Testis (tissue), 2 donors: ENCODE data around the gene ITPR2.

Experiments used
- POLR2A ChIP-seq: fragments of 450-650 bp; IDR thresholded peaks from one replicate; pipeline ENCODE4 v1.6.1; 2017; ENCODE audit warnings: antibody characterized with exemption, mild to moderate bottlenecking, moderate library complexity
- TF ChIP-seq, protein P1 (sequence below), 3 experiments: fragments of 450-650 bp in 2 of 3; fragments of 200-600 bp in 1 of 3; sonication (generic) in 1 of 3; IDR thresholded peaks; one replicate each; pipeline ENCODE4 v1.5.1; 2016 to 2019; ENCODE audit warnings: antibody characterized with exemption in 3 of 3, mild to moderate bottlenecking in 2 of 3, moderate library complexity in 1 of 3

DNA sequence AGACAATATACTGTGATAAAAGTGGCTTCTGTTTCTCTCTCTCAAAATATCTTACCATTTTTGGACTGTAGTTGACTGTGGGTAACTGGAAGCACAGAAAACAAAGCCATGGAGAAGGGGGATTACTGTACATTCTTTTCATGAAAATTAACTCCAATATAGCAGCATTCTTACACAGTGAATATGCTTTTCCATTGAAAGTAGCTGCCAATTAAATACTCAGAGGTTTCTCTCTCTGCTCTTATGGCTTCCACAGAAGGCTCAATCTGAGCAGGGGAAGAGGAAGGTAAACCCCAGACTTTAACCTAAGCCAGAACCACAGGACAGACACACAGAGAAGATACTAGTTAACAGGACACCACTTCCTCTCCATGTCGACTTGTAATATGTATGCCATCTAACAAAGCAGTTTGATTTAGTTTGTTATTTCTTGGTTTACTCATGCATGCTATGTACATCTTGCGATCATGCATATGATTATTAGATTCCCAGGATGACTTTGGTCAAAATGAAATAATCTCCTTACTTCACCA lies 487.5 kb downstream of the ITPR2 start:
- TF ChIP-seq, protein P1, sequence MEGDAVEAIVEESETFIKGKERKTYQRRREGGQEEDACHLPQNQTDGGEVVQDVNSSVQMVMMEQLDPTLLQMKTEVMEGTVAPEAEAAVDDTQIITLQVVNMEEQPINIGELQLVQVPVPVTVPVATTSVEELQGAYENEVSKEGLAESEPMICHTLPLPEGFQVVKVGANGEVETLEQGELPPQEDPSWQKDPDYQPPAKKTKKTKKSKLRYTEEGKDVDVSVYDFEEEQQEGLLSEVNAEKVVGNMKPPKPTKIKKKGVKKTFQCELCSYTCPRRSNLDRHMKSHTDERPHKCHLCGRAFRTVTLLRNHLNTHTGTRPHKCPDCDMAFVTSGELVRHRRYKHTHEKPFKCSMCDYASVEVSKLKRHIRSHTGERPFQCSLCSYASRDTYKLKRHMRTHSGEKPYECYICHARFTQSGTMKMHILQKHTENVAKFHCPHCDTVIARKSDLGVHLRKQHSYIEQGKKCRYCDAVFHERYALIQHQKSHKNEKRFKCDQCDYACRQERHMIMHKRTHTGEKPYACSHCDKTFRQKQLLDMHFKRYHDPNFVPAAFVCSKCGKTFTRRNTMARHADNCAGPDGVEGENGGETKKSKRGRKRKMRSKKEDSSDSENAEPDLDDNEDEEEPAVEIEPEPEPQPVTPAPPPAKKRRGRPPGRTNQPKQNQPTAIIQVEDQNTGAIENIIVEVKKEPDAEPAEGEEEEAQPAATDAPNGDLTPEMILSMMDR (IDR thresholded peaks at IDR 0.05) = no peak
- TF ChIP-seq POLR2A = no peak
